ENCODE data around the gene KDM3B.

KDM3B gene

GRCh38 chr5:138458384-138458783 lies 105.9 kb downstream of the KDM3B start:
- Mint-ChIP-seq H3K27ac (no peak overlapping the region), H3K9me3 (peaks cover 0 to 2% of the 10 kb centered on the region in 2 donors), H3K27me3 (peaks cover 0 to 3% of the 10 kb centered on the region in 2 donors), H3K4me1 (peaks cover 32 to 49% of the 10 kb centered on the region in 2 donors), H3K4me3 (no peak overlapping the region), H3K36me3 (peaks cover 2 to 6% of the 10 kb centered on the region in 2 donors)
- ATAC-seq (replicated peaks) (no peak), DNase-seq (no peak)

DNA sequence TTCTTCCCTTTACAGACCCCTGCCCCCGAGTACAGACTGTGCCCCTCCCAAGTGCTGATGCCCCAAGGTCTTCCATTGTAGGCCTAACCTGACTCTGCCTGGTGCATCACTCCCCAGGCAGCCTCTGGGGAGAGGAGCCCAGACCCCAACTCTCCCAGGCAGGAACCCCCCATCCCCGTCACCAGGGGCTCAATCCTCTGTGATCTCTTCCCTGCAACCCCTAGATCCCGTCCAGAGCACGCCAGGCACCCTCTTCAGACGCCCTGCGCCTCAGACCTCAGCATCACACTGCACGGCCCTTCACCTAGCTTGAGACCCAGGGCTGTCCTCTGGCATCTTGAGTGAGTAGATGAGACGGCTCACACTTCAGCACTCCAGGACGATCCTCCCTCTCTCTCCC lies 106.4 kb downstream of the KDM3B start:
- peaks cover 35 to 54% of the 10 kb centered on the region in 2 donors for H3K4me1 Mint-ChIP-seq

DNA sequence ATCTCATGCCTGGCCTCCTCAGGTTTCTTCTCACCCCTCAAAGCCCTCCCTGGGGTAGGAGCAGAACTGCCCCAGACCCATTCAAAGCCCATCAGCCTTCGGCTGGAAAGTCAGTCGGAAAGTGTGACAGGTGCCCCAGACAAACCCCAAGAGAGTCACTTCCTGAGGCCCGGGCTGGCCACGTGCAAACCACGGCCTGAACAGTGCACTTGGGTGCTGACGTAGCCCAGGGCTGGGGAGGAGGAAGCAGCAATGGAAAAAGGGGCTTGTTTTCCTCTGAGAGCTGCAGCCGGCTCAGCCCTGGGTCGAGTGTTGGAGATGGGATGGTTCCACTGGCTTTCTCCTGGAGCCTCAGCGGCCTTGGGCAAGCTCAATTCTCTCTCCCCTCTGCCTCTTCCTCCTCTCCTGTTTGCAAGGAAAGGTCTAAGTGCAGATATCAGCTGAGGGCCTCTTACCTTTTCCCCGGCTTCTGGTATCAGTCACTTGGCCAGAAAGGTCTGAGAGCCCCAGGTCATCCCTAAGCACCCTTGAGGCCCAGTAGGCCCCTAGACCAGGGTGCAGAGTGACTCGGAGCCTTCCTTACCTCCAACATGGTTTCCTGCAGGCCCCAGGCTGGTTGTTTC lies 106.9 kb downstream of the KDM3B start:
- DNase-seq, result peak; percentile 76
- ATAC-seq (replicated peaks), result peak; percentile 69 to 74

More for the DNA sequence above, 106.4 kb downstream of the KDM3B start:
- peak overlapping the region; percentile 99 for H3K27ac Mint-ChIP-seq
- no peak for DNase-seq
- peaks cover 0 to 2% of the 10 kb centered on the region in 2 donors for H3K9me3 Mint-ChIP-seq
- peak; percentile 14 to 19 for ATAC-seq (replicated peaks)
- H3K4me3 Mint-ChIP-seq, result peak overlapping the region; percentile 74 to 78
- H3K27me3 Mint-ChIP-seq, result peaks cover 0 to 3% of the 10 kb centered on the region in 2 donors
- peaks cover 2 to 6% of the 10 kb centered on the region in 2 donors for H3K36me3 Mint-ChIP-seq

GRCh38 chr5:138460032-138460693 lies 107.7 kb downstream of the KDM3B start:
- ATAC-seq (replicated peaks) (no peak), DNase-seq (no peak)
- Mint-ChIP-seq H3K4me3 (peak overlapping the region in 1 of 2 donors; percentile 8), H3K27ac (peak overlapping the region; percentile 99), H3K9me3 (peaks cover 0 to 2% of the 10 kb centered on the region in 2 donors), H3K4me1 (peaks cover 36 to 55% of the 10 kb centered on the region in 2 donors), H3K27me3 (peaks cover 0 to 3% of the 10 kb centered on the region in 2 donors), H3K36me3 (peaks cover 2 to 6% of the 10 kb centered on the region in 2 donors)

More for the DNA sequence above, 106.9 kb downstream of the KDM3B start:
- Mint-ChIP-seq H3K27ac (peak overlapping the region; percentile 99), H3K9me3 (peaks cover 0 to 2% of the 10 kb centered on the region in 2 donors), H3K4me3 (peak overlapping the region; percentile 74 to 78), H3K36me3 (peaks cover 2 to 6% of the 10 kb centered on the region in 2 donors), H3K4me1 (peaks cover 36 to 55% of the 10 kb centered on the region in 2 donors), H3K27me3 (peaks cover 0 to 3% of the 10 kb centered on the region in 2 donors)

GRCh38 chr5:138461343-138462125 lies 109.0 kb downstream of the KDM3B start:
- Mint-ChIP-seq H3K4me1 (peaks cover 38 to 63% of the 10 kb centered on the region in 2 donors), H3K4me3 (no peak overlapping the region), H3K27me3 (peaks cover 0 to 3% of the 10 kb centered on the region in 2 donors), H3K36me3 (peaks cover 2 to 7% of the 10 kb centered on the region in 2 donors), H3K27ac (no peak overlapping the region), H3K9me3 (peaks cover 0 to 2% of the 10 kb centered on the region in 2 donors)
- DNase-seq (no peak), ATAC-seq (replicated peaks) (no peak)

GRCh38 chr5:138463419-138464007 lies 111.0 kb downstream of the KDM3B start:
- Mint-ChIP-seq H3K27ac (peak overlapping the region; percentile 96), H3K9me3 (peaks cover 0 to 2% of the 10 kb centered on the region in 2 donors), H3K4me1 (peaks cover 52 to 71% of the 10 kb centered on the region in 2 donors), H3K36me3 (peaks cover 19 to 27% of the 10 kb centered on the region in 2 donors), H3K4me3 (peak overlapping the region; percentile 87 to 89), H3K27me3 (peaks cover 0 to 3% of the 10 kb centered on the region in 2 donors)
- ATAC-seq (replicated peaks) (no peak), DNase-seq (no peak)

GRCh38 chr5:138464008-138464387 lies 111.5 kb downstream of the KDM3B start:
- Mint-ChIP-seq H3K9me3 (peaks cover 0 to 2% of the 10 kb centered on the region in 2 donors), H3K4me3 (peak overlapping the region; percentile 87 to 89), H3K4me1 (peaks cover 49 to 70% of the 10 kb centered on the region in 2 donors), H3K27me3 (peaks cover 0 to 3% of the 10 kb centered on the region in 2 donors), H3K36me3 (peaks cover 21 to 28% of the 10 kb centered on the region in 2 donors), H3K27ac (peak overlapping the region; percentile 96)
- peak; percentile 94 for DNase-seq
- peak; percentile 58 to 67 for ATAC-seq (replicated peaks)

DNA sequence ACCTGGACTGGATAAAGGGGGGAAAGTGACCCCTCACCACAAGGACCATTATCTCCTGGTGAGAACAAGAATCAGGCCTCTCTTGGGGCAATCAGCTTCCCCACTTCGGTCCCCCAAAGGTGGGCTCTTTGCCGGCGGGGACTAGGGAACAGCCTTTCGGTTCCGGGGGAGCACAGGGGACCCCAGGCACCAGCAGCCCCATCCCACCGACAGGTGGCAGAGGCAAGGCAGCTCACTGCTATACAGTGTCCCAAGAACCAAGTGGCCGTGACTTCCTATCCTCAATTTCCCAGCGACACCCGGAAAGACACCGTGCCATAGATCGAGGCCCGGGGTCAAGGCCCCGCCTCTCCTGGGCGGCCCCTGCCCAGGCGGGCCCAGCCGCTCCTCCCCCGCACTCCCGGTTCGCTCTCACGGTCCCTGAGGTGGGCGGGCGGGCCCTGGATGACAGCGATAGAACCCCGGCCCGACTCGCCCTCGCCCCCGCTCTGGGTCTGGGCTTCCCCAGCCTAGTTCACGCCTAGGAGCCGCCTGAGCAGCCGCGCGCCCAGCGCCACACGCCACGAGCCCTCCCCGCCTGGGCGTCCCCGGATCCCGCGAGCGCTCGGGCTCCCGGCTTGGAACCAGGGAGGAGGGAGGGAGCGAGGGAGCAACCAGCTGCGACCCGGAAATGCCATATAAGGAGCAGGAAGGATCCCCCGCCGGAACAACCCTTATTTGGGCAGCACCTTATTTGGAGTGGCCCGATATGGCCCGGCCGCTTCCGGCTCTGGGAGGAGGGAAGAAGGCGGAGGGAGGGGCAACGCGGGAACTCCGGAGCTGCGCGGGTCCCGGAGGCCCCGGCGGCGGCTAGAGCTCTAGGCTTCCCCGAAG lies 112.1 kb downstream of the KDM3B start:
- Mint-ChIP-seq H3K4me1 (peaks cover 43 to 64% of the 10 kb centered on the region in 2 donors), H3K27me3 (no peaks in the 10 kb centered on the region), H3K27ac (peak overlapping the region; percentile 96), H3K4me3 (peak overlapping the region; percentile 87 to 89), H3K36me3 (peaks cover 19 to 25% of the 10 kb centered on the region in 2 donors), H3K9me3 (no peaks in the 10 kb centered on the region)
- peak; percentile 96 for DNase-seq
- peak; percentile 74 to 77 for ATAC-seq (replicated peaks)

DNA sequence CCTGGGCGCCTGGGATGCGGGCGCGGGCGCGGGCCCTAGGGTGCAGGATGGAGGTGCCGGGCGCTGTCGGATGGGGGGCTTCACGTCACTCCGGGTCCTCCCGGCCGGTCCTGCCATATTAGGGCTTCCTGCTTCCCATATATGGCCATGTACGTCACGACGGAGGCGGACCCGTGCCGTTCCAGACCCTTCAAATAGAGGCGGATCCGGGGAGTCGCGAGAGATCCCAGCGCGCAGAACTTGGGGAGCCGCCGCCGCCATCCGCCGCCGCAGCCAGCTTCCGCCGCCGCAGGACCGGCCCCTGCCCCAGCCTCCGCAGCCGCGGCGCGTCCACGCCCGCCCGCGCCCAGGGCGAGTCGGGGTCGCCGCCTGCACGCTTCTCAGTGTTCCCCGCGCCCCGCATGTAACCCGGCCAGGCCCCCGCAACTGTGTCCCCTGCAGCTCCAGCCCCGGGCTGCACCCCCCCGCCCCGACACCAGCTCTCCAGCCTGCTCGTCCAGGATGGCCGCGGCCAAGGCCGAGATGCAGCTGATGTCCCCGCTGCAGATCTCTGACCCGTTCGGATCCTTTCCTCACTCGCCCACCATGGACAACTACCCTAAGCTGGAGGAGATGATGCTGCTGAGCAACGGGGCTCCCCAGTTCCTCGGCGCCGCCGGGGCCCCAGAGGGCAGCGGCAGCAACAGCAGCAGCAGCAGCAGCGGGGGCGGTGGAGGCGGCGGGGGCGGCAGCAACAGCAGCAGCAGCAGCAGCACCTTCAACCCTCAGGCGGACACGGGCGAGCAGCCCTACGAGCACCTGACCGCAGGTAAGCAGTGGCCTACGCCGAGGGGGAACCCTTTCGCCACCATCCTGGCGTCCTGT lies 113.0 kb downstream of the KDM3B start, which contains the start of gene EGR1:
Gene EGR1 (plus strand): TSS at position 219 of the 864 bp plus-strand sequence. CDS start 283 bp downstream, at position 502.
- ATAC-seq (replicated peaks), result peak; percentile 67 to 70
- no peaks in the 10 kb centered on the region for H3K9me3 Mint-ChIP-seq
- peak within 1 kb of the TSS; percentile 87 to 89 for H3K4me3 Mint-ChIP-seq

GRCh38 chr5:138466125-138466899 lies 113.8 kb downstream of the KDM3B start:
- Mint-ChIP-seq H3K27me3 (no peaks in the 10 kb centered on the region), H3K4me1 (peaks cover 34 to 47% of the 10 kb centered on the region in 2 donors), H3K36me3 (peaks cover 19 to 25% of the 10 kb centered on the region in 2 donors), H3K27ac (peak overlapping the region; percentile 44), H3K4me3 (peak overlapping the region; percentile 87 to 89), H3K9me3 (no peaks in the 10 kb centered on the region)
- no peak for DNase-seq
- no peak for ATAC-seq (replicated peaks)

More for the DNA sequence above, 113.0 kb downstream of the KDM3B start, which contains the start of gene EGR1:
- DNase-seq, result peak; percentile 90
- peaks cover 41 to 55% of the 10 kb centered on the region in 2 donors for H3K4me1 Mint-ChIP-seq
- H3K36me3 Mint-ChIP-seq, result peaks cover 19 to 25% of the 10 kb centered on the region in 2 donors
- peak within 1 kb of the TSS; percentile 96 for H3K27ac Mint-ChIP-seq
- H3K27me3 Mint-ChIP-seq, result no peaks in the 10 kb centered on the region

GRCh38 chr5:138466900-138467710 lies 114.6 kb downstream of the KDM3B start:
- peaks cover 29 to 41% of the 10 kb centered on the region in 2 donors for H3K4me1 Mint-ChIP-seq
- peaks cover 19 to 25% of the 10 kb centered on the region in 2 donors for H3K36me3 Mint-ChIP-seq
- DNase-seq (no peak), ATAC-seq (replicated peaks) (no peak)
- no peaks in the 10 kb centered on the region for H3K9me3 Mint-ChIP-seq
- H3K4me3 Mint-ChIP-seq, result peak overlapping the region; percentile 87 to 89
- no peaks in the 10 kb centered on the region for H3K27me3 Mint-ChIP-seq
- no peak overlapping the region for H3K27ac Mint-ChIP-seq
